CD4-positive, alpha-beta T cell treated with Interleukin-17A for 4 hours (primary cell): Measurements from ENCODE around the gene XIAP.
"Not testable (repeated sequence)": the region's sequence is repeated elsewhere in the genome, so short reads cannot be mapped to it uniquely, and the experiment has no call there.

ENCODE experiments used
- DNase-seq: peaks from one replicate; pipeline ENCODE4 v3.0.0-alpha.2; 2020; ENCODE audit warnings: mixed read lengths

Gene XIAP

GRCh38 chrX:123876844-123877243 lies 17.0 kb downstream of the XIAP start:
- DNase-seq = no peak

- DNase-seq = no peak
These were observed 18.4 kb downstream of the XIAP start for GRCh38 chrX:123878252-123878721.

- DNase-seq = no peak
These were observed 21.5 kb downstream of the XIAP start for GRCh38 chrX:123881330-123881729.

GRCh38 chrX:123882391-123882790 lies 22.5 kb downstream of the XIAP start:
- no peak for DNase-seq

- DNase-seq = peak; percentile 47
These were observed 25.1 kb downstream of the XIAP start for GRCh38 chrX:123884809-123885408.

- no peak for DNase-seq
These were observed 39.8 kb downstream of the XIAP start for GRCh38 chrX:123899701-123900100.

- not testable (repeated sequence) for DNase-seq
These were observed 43.4 kb downstream of the XIAP start for GRCh38 chrX:123903261-123903660.

GRCh38 chrX:123905332-123905731 lies 45.5 kb downstream of the XIAP start:
- DNase-seq = no peak

- DNase-seq = no peak
These were observed 46.9 kb downstream of the XIAP start for GRCh38 chrX:123906557-123907316.

- DNase-seq = no peak
These were observed 49.7 kb downstream of the XIAP start for GRCh38 chrX:123909523-123909922.

GRCh38 chrX:123917069-123917468 lies 57.2 kb downstream of the XIAP start:
- no peak for DNase-seq

- no peak for DNase-seq
These were observed 58.4 kb downstream of the XIAP start for GRCh38 chrX:123918106-123918721.

GRCh38 chrX:123920105-123920785 lies 60.4 kb downstream of the XIAP start:
- DNase-seq = no peak

GRCh38 chrX:123923211-123923610 lies 63.4 kb downstream of the XIAP start:
- DNase-seq = no peak

- no peak for DNase-seq
These were observed 64.3 kb downstream of the XIAP start for GRCh38 chrX:123924186-123924585.

GRCh38 chrX:123927845-123928244 lies 68.0 kb downstream of the XIAP start:
- no peak for DNase-seq

GRCh38 chrX:123932055-123932454 lies 72.2 kb downstream of the XIAP start:
- DNase-seq = not testable (repeated sequence)

GRCh38 chrX:123943074-123943473 lies 83.2 kb downstream of the XIAP start:
- DNase-seq = no peak

- DNase-seq = no peak
These were observed 83.6 kb downstream of the XIAP start for GRCh38 chrX:123943488-123943887.

GRCh38 chrX:123949846-123950245 lies 90.0 kb downstream of the XIAP start:
- DNase-seq = no peak

- DNase-seq = peak; percentile 34
These were observed 99.6 kb downstream of the XIAP start for GRCh38 chrX:123959281-123960063.

- no peak for DNase-seq
These were observed 101.1 kb downstream of the XIAP start for GRCh38 chrX:123960956-123961267.
